Upper lobe of left lung (tissue), 4 donors: Measurements from ENCODE around the gene GARIN1A.

Source experiments
- CTCF ChIP-seq, 6 experiments: fragments of 450-650 bp in 4 of 6; fragments of 200-600 bp in 2 of 6; sonication (generic) in 2 of 6; IDR thresholded peaks; one replicate each; pipeline ENCODE4 v1.5.1; 2016 to 2019; ENCODE audit warnings: antibody characterized with exemption in 6 of 6
- EP300 ChIP-seq, 4 donors: sonication (generic); formaldehyde crosslinking; IDR thresholded peaks; one replicate each; pipeline ENCODE4 v1.5.1; 2017; ENCODE audit warnings: antibody characterized with exemption in 4 of 4, control low read depth in 2 of 4
- POLR2A ChIP-seq, 4 donors: fragments of 450-650 bp; IDR thresholded peaks; one replicate each; pipeline ENCODE4 v1.5.1; 2016 to 2017; ENCODE audit warnings: antibody characterized with exemption in 4 of 4, mild to moderate bottlenecking in 2 of 4
- POLR2AphosphoS5 ChIP-seq, 2 donors: sonication (generic); formaldehyde crosslinking; IDR thresholded peaks; one replicate each; pipeline ENCODE4 v1.5.1; 2017; ENCODE audit warnings: antibody characterized with exemption in 2 of 2

- TF ChIP-seq POLR2AphosphoS5 (IDR thresholded peaks at IDR 0.05) (no peak), CTCF (IDR thresholded peaks at IDR 0.05) (no peak), EP300 (IDR thresholded peaks at IDR 0.05) (no peak), POLR2A (IDR thresholded peaks at IDR 0.05) (no peak)
Measured at GRCh38 chr7:128721376-128721775, 49.3 kb downstream of the GARIN1A start.
